ENCODE results near the gene HMCES.

HMCES gene

GRCh38 chr3:129238945-129239705, 39.5 kb upstream of the HMCES start:
- Histone ChIP-seq H4K20me1 (ENCODE audit: insufficient read depth, low read length) (no peaks in the 10 kb centered on the region), H2AFZ (ENCODE audit: low read depth, low read length) (no peak overlapping the region), H3K9ac (ENCODE audit: low read length) (no peak overlapping the region), H3K9me3 (ENCODE audit: insufficient read depth, low read length) (no peaks in the 10 kb centered on the region), H3K27me3 (ENCODE audit: low read depth, low read length) (no peaks in the 10 kb centered on the region), H3K36me3 (replicated peaks; ENCODE audit: low read depth, low read length) (no peaks in the 10 kb centered on the region), H3K79me2 (ENCODE audit: low read length) (no peaks in the 10 kb centered on the region), H3K27ac (ENCODE audit: low read length) (no peak overlapping the region), H3K4me3 (ENCODE audit: low read length) (no peak overlapping the region), H3K4me2 (ENCODE audit: low read length) (peak overlapping the region; percentile 21; the same call in 1 of the 2 replicates), H3K4me1 (ENCODE audit: low read length) (peaks cover 15% of the 10 kb centered on the region)
- no peak for TF ChIP-seq EZH2phosphoT487 (IDR thresholded peaks at IDR 0.05; ENCODE audit: low read depth)
- TF ChIP-seq, protein P1, sequence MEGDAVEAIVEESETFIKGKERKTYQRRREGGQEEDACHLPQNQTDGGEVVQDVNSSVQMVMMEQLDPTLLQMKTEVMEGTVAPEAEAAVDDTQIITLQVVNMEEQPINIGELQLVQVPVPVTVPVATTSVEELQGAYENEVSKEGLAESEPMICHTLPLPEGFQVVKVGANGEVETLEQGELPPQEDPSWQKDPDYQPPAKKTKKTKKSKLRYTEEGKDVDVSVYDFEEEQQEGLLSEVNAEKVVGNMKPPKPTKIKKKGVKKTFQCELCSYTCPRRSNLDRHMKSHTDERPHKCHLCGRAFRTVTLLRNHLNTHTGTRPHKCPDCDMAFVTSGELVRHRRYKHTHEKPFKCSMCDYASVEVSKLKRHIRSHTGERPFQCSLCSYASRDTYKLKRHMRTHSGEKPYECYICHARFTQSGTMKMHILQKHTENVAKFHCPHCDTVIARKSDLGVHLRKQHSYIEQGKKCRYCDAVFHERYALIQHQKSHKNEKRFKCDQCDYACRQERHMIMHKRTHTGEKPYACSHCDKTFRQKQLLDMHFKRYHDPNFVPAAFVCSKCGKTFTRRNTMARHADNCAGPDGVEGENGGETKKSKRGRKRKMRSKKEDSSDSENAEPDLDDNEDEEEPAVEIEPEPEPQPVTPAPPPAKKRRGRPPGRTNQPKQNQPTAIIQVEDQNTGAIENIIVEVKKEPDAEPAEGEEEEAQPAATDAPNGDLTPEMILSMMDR (IDR thresholded peaks at IDR 0.05; ENCODE audit: low read depth, low read length), result no peak

DNA sequence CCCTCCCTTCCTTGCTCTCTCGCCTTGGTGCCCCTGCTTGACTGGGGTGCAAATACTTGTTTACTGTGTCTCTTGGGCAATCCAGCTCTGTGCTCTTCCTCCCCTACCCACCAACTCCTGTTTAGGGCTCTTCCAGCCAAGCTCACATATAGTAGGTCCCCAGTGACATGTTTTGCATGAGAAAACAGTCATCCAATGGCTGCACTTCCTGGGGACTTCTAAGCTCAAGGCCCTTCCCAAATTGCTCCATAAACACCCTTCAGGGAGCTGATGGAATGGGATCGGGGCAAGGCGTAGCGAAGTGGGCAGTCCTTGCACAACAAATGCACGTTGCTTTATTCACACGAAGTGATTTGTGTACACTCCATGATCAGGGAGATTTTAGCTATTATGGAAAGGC, 38.7 kb upstream of the HMCES start:
- no peaks in the 10 kb centered on the region for H3K27me3 ChIP-seq (ENCODE audit: low read depth, low read length)
- peaks cover 6% of the 10 kb centered on the region; the same call in 1 of the 2 replicates for H3K4me1 ChIP-seq (ENCODE audit: low read length)
- no peaks in the 10 kb centered on the region for H3K36me3 ChIP-seq (replicated peaks; ENCODE audit: low read depth, low read length)
- no peaks in the 10 kb centered on the region for H3K79me2 ChIP-seq (ENCODE audit: low read length)
- no peaks in the 10 kb centered on the region for H4K20me1 ChIP-seq (ENCODE audit: insufficient read depth, low read length)
- no peak overlapping the region for H3K4me2 ChIP-seq (ENCODE audit: low read length)
- TF ChIP-seq, protein P1 (IDR thresholded peaks at IDR 0.05; ENCODE audit: low read depth, low read length), result no peak
- TF ChIP-seq EZH2phosphoT487 (IDR thresholded peaks at IDR 0.05; ENCODE audit: low read depth), result no peak
- H3K4me3 ChIP-seq (ENCODE audit: low read length), result no peak overlapping the region
- H3K9me3 ChIP-seq (ENCODE audit: insufficient read depth, low read length), result no peaks in the 10 kb centered on the region
- no peak overlapping the region for H3K9ac ChIP-seq (ENCODE audit: low read length)
- H2AFZ ChIP-seq (ENCODE audit: low read depth, low read length), result no peak overlapping the region
- H3K27ac ChIP-seq (ENCODE audit: low read length), result no peak overlapping the region

DNA sequence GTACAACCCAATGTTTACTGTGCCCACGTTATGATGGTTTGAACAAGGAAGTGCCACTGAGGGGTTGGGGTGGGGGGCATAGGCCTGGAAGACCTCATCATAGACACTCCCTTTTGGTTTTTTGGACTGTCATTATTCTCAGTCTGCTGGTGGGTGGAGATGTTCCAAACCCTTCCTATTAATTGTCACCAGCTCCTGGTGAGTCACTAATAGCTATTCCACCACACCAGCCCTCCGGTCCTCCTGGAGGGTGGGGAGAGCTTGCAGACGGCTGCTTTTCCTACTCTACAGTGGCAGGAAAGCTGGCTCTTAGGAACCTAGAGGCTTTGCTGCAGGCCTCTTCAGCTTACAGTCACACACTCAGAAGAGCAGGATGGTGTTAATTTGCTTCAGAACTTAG, 38.2 kb upstream of the HMCES start:
- Histone ChIP-seq H3K4me2 (ENCODE audit: low read length) (no peak overlapping the region), H3K27me3 (ENCODE audit: low read depth, low read length) (no peaks in the 10 kb centered on the region), H3K36me3 (replicated peaks; ENCODE audit: low read depth, low read length) (no peaks in the 10 kb centered on the region), H3K9ac (ENCODE audit: low read length) (no peak overlapping the region), H3K27ac (ENCODE audit: low read length) (no peak overlapping the region), H3K4me1 (ENCODE audit: low read length) (peaks cover 9% of the 10 kb centered on the region), H2AFZ (ENCODE audit: low read depth, low read length) (no peak overlapping the region), H3K9me3 (ENCODE audit: insufficient read depth, low read length) (no peaks in the 10 kb centered on the region), H4K20me1 (ENCODE audit: insufficient read depth, low read length) (0 out of 2 replicates have a peak, but pooled peaks cover 2% of the 10 kb centered on the region), H3K79me2 (ENCODE audit: low read length) (0 out of 2 replicates have a peak, but pooled peaks cover 2% of the 10 kb centered on the region), H3K4me3 (ENCODE audit: low read length) (no peak overlapping the region)
- TF ChIP-seq EZH2phosphoT487 (IDR thresholded peaks at IDR 0.05; ENCODE audit: low read depth), result no peak
- TF ChIP-seq, protein P1 (IDR thresholded peaks at IDR 0.05; ENCODE audit: low read depth, low read length), result no peak

DNA sequence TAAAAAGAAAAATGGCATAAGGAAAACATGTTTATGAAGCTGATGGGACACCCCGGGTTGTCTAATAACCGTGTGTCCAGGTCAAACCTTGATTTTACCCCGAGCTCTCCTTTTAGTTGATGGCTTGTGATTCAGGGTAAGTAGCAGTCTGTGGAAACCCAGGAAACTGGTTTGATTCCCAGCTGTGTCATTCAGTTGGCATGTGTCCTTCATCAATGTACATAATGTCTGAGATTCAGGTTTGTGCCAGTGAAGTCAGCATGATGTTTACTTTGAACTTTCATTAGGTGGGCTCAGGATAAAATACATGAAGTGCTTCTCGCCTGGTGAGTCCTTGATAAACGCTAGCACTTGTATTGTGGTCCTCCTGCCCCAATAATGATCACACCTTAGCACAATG, 33.5 kb upstream of the HMCES start:
- H3K27me3 ChIP-seq (ENCODE audit: low read depth, low read length), result no peaks in the 10 kb centered on the region
- H3K27ac ChIP-seq (ENCODE audit: low read length), result no peak overlapping the region
- H4K20me1 ChIP-seq (ENCODE audit: insufficient read depth, low read length), result 0 out of 2 replicates have a peak, but pooled peaks cover 4% of the 10 kb centered on the region
- H2AFZ ChIP-seq (ENCODE audit: low read depth, low read length), result no peak overlapping the region
- TF ChIP-seq EZH2phosphoT487 (IDR thresholded peaks at IDR 0.05; ENCODE audit: low read depth), result no peak
- TF ChIP-seq, protein P1 (IDR thresholded peaks at IDR 0.05; ENCODE audit: low read depth, low read length), result no peak
- peaks cover 12% of the 10 kb centered on the region for H3K4me1 ChIP-seq (ENCODE audit: low read length)
- H3K79me2 ChIP-seq (ENCODE audit: low read length), result peaks cover 25% of the 10 kb centered on the region
- H3K9ac ChIP-seq (ENCODE audit: low read length), result no peak overlapping the region
- no peaks in the 10 kb centered on the region for H3K36me3 ChIP-seq (replicated peaks; ENCODE audit: low read depth, low read length)
- H3K4me2 ChIP-seq (ENCODE audit: low read length), result peak overlapping the region; percentile 46
- no peaks in the 10 kb centered on the region for H3K9me3 ChIP-seq (ENCODE audit: insufficient read depth, low read length)
- H3K4me3 ChIP-seq (ENCODE audit: low read length), result no peak overlapping the region
